ENCODE results near the gene ZFPM1.

The ZFPM1 gene

GRCh38 chr16:88434746-88435145 is 18.3 kb upstream of the ZFPM1 start:
- no peak for ATAC-seq
- TF ChIP-seq TOX (CRISPR knock-in tag; IDR thresholded peaks at IDR 0.05; ENCODE audit: borderline replicate concordance) (no peak), ZC3H10 (CRISPR knock-in tag; IDR thresholded peaks at IDR 0.05) (no peak), PPARA (CRISPR knock-in tag; IDR thresholded peaks at IDR 0.05; ENCODE audit: borderline replicate concordance) (no peak), SNAI2 (CRISPR knock-in tag; IDR thresholded peaks at IDR 0.05) (no peak), ZNF8 (CRISPR knock-in tag; IDR thresholded peaks at IDR 0.05) (no peak), CSRNP3 (CRISPR knock-in tag; IDR thresholded peaks at IDR 0.05) (no peak), POU6F1 (CRISPR knock-in tag; IDR thresholded peaks at IDR 0.05; ENCODE audit: borderline replicate concordance, low read depth) (no peak), ARNTL (CRISPR knock-in tag; IDR thresholded peaks at IDR 0.05; ENCODE audit: borderline replicate concordance, low read depth) (no peak)

GRCh38 chr16:88435437-88436355 is 17.4 kb upstream of the ZFPM1 start:
- TF ChIP-seq GLIS3 (CRISPR knock-in tag; IDR thresholded peaks at IDR 0.05), result no peak
- TF ChIP-seq ZNF70 (CRISPR knock-in tag; IDR thresholded peaks at IDR 0.05), result no peak
- TF ChIP-seq ARNTL (CRISPR knock-in tag; IDR thresholded peaks at IDR 0.05; ENCODE audit: borderline replicate concordance, low read depth), result no peak
- no peak for TF ChIP-seq TCF4 (CRISPR knock-in tag; IDR thresholded peaks at IDR 0.05; ENCODE audit: borderline replicate concordance)
- no peak for ATAC-seq

- TF ChIP-seq CREB5 (CRISPR knock-in tag; IDR thresholded peaks at IDR 0.05; ENCODE audit: low read depth) (no peak), CSRNP3 (CRISPR knock-in tag; IDR thresholded peaks at IDR 0.05) (no peak), TSHZ2 (CRISPR knock-in tag; IDR thresholded peaks at IDR 0.05) (no peak), PPARA (CRISPR knock-in tag; IDR thresholded peaks at IDR 0.05; ENCODE audit: borderline replicate concordance) (no peak)
- no peak for ATAC-seq
Observed at GRCh38 chr16:88436796-88437195, 16.3 kb upstream of the ZFPM1 start.

GRCh38 chr16:88437367-88437964 is 15.6 kb upstream of the ZFPM1 start:
- TF ChIP-seq PATZ1 (CRISPR knock-in tag; IDR thresholded peaks at IDR 0.05; ENCODE audit: borderline replicate concordance) (peak; percentile 20; the same call in 1 of the 2 replicates), GLIS3 (CRISPR knock-in tag; IDR thresholded peaks at IDR 0.05) (no peak)
- ATAC-seq, result peak; percentile 63
